ENCODE data around the gene PDZRN4.

PDZRN4 gene

GRCh38 chr12:41474001-41474400, 285.9 kb downstream of the PDZRN4 start:
- ATAC-seq: no peak
- TF ChIP-seq ARNTL (CRISPR knock-in tag; IDR thresholded peaks at IDR 0.05; ENCODE audit: borderline replicate concordance, low read depth): no peak
- TF ChIP-seq TOX (CRISPR knock-in tag; IDR thresholded peaks at IDR 0.05; ENCODE audit: borderline replicate concordance): no peak
- no peak for TF ChIP-seq OSR1 (CRISPR knock-in tag; IDR thresholded peaks at IDR 0.05)
- no peak for TF ChIP-seq CSRNP3 (CRISPR knock-in tag; IDR thresholded peaks at IDR 0.05)
- no peak for TF ChIP-seq ISL1 (CRISPR knock-in tag; IDR thresholded peaks at IDR 0.05)
- TF ChIP-seq ZFP30 (CRISPR knock-in tag; IDR thresholded peaks at IDR 0.05): no peak
- no peak for TF ChIP-seq ZNF8 (CRISPR knock-in tag; IDR thresholded peaks at IDR 0.05)
- TF ChIP-seq ESRRG (CRISPR knock-in tag; IDR thresholded peaks at IDR 0.05): no peak
- no peak for TF ChIP-seq GLIS3 (CRISPR knock-in tag; IDR thresholded peaks at IDR 0.05)
- no peak for TF ChIP-seq TSHZ2 (CRISPR knock-in tag; IDR thresholded peaks at IDR 0.05)
- TF ChIP-seq ZC3H10 (CRISPR knock-in tag; IDR thresholded peaks at IDR 0.05): no peak

- TF ChIP-seq ZNF565 (CRISPR knock-in tag; conservative IDR thresholded peaks at IDR 0.05; ENCODE audit: low read depth) (no peak), RARB (CRISPR knock-in tag; IDR thresholded peaks at IDR 0.05) (no peak), TCF4 (CRISPR knock-in tag; IDR thresholded peaks at IDR 0.05; ENCODE audit: borderline replicate concordance) (no peak), PPARA (CRISPR knock-in tag; IDR thresholded peaks at IDR 0.05; ENCODE audit: borderline replicate concordance) (no peak), GLIS3 (CRISPR knock-in tag; IDR thresholded peaks at IDR 0.05) (no peak), CSDC2 (CRISPR knock-in tag; IDR thresholded peaks at IDR 0.05) (no peak), ZFP30 (CRISPR knock-in tag; IDR thresholded peaks at IDR 0.05) (no peak), SNAI2 (CRISPR knock-in tag; IDR thresholded peaks at IDR 0.05) (no peak)
- no peak for ATAC-seq
Measured at GRCh38 chr12:41476499-41477439, 288.6 kb downstream of the PDZRN4 start.

GRCh38 chr12:41479426-41479825, 291.3 kb downstream of the PDZRN4 start:
- TF ChIP-seq BACH2 (CRISPR knock-in tag; IDR thresholded peaks at IDR 0.05; ENCODE audit: borderline replicate concordance) (no peak), PPARA (CRISPR knock-in tag; IDR thresholded peaks at IDR 0.05; ENCODE audit: borderline replicate concordance) (no peak), ZFP30 (CRISPR knock-in tag; IDR thresholded peaks at IDR 0.05) (no peak), POU6F1 (CRISPR knock-in tag; IDR thresholded peaks at IDR 0.05; ENCODE audit: borderline replicate concordance, low read depth) (no peak), ZC3H10 (CRISPR knock-in tag; IDR thresholded peaks at IDR 0.05) (no peak), TSHZ2 (CRISPR knock-in tag; IDR thresholded peaks at IDR 0.05) (no peak)
- ATAC-seq: no peak
